UCSD-AML1 (cell line): ENCODE results near the gene HAUS1.
"Not testable (repeated sequence)": the region's sequence is repeated elsewhere in the genome, so short reads cannot be mapped to it uniquely, and the experiment has no call there.

Experiments used
- DNase-seq: peaks from one replicate; lab custom pipeline; 2025; ENCODE audit not compliant: unreplicated experiment; lab: John Stamatoyannopoulos, UW

The HAUS1 gene

DNA sequence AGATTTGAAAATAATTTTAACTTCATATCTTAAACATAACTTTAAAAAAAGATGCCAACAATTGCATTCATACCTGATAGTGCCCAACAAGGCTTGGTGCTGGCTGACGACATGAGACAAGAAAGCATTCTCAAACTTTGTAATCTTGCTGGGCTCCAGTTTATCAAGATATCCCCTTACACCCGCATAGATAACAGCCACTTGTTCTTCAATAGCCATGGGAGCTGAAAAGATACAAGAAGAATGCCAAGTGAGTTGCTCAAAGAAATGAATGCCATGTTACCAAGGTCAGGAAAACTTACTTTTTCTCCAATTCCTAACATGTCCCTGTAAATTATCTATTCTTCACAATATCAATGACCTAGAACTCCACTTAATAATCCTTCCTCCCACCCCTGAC lies 19.8 kb upstream of the HAUS1 start:
- no peak for DNase-seq

GRCh38 chr18:46088501-46088900 lies 15.7 kb upstream of the HAUS1 start:
- DNase-seq, result not testable (repeated sequence)

DNA sequence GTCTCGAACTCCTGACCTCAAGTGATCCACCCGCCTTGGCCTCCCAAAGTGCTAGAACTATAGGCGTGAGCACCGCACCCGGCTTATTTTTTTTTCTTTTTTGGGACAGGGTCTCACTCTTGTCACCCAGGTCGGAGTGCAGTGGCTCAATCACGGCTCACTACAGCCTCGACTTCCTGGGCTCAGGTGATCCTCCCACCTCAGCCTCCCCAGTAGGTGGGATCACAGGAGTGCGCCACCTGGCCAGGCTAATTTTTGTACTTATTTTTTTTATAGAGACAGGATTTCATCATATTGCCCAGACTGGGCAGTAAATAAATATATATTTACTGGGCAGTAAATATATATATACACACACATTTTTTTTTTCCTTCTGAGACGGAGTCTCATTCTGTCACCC lies 8.7 kb upstream of the HAUS1 start:
- DNase-seq, result no peak

GRCh38 chr18:46096651-46097300 lies 7.4 kb upstream of the HAUS1 start:
- DNase-seq, result no peak

DNA sequence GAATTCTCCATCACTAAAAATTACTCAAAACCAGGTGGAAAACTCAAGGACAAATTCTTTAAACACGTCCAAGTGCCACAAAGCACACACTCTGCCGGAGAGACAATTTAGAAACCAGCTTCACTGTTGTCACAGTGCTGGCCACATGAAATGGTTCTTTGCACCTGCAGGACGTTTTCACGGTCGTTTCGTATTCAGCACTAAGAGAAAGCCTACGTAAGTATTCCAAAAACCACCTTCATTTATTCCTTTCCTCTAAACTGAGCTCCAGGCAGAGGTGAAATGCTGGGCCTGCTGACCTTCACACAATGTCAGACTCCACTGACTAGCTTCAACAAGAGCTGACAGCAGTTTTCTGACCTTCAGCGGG lies 6.8 kb upstream of the HAUS1 start:
- no peak for DNase-seq

DNA sequence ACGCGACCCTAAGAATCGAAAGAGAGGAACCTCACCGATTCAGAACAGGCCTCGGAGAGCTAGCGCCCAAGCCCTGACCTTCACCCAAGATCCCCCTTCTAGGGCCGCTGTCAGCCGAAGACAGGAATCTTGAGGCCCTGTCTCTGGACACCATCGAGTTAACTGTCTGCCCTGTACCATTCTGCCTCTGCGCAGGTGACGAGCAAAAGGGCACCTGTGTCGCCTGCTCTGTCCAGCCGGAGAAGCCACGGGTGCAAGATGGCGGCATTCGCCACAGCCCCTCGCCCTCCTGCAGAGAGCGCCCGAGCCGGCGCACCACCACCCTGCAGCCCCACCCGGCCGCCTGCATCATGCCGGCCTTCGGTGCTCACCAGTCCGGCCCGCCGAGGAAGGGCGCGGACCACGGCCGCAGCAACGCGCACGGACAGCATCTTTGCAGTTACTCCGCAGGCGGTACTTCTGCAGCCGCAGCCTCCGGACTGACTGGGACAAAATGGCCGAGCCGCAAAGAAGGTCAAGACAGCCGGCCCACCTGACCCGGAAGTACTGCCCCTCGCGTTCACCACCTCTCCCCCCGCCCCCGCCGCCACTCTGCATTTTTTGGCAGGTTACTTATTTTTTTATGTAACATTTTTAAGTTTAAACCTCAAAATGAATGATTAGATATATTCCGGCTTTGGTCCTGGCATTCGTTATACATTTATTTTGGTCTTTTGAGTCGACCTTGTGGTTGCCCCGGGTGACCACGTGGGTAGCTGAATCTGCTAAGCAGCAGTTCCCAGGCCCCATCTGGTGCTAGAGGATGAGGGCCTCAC lies 6.2 kb upstream of the HAUS1 start, which contains the start of gene ATP5F1A:
Gene ATP5F1A (minus strand): TSS at position 496 of the 815 bp plus-strand sequence. CDS start 65 bp downstream, at position 431.
- DNase-seq, result peak; percentile 79

GRCh38 chr18:46098616-46098933 lies 5.6 kb upstream of the HAUS1 start:
- no peak for DNase-seq

GRCh38 chr18:46099463-46099862 lies 4.7 kb upstream of the HAUS1 start:
- no peak for DNase-seq

DNA sequence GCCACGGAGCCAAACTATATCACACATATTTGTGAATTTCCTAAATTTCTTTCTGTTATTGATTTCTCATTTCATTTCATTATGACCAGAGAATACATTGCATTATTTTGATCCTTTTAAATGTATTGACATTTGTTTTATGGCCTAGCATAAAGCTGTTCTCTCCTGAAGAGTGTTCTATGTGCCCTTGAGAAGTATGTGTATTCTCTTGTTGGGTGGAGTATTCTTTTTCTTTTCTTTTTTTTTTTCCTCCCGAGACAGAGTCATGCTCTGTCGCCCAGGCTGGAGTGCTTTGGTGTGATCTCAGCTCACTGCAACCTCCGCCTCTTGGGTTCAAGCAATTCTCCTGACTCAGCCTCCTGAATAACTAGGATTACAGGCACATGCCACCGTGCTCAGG lies 5.2 kb downstream of the HAUS1 start:
- DNase-seq, result no peak

- DNase-seq, result no peak
Measured at GRCh38 chr18:46110406-46110805, 6.2 kb downstream of the HAUS1 start.

DNA sequence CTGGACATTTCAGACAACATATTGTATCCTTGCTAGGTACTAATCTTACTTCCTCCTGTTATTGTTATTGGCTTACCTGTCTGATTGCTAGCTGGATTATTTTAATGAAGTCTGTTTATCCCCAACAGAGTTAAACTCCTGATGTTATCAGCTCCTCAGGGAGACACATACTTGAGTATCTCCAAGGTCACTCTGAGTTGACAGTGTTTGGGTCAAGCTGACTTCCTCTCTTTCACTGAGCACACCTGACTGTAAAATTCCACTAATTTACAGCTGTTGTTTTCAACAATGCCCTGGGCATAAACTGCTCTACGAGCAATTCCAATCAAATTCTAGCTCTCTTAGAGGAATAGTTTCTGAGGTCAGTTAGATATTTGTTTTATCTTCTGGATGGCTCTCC lies 9.6 kb downstream of the HAUS1 start:
- DNase-seq, result no peak

GRCh38 chr18:46126625-46127024 lies 22.4 kb downstream of the HAUS1 start:
- DNase-seq, result not testable (repeated sequence)

DNA sequence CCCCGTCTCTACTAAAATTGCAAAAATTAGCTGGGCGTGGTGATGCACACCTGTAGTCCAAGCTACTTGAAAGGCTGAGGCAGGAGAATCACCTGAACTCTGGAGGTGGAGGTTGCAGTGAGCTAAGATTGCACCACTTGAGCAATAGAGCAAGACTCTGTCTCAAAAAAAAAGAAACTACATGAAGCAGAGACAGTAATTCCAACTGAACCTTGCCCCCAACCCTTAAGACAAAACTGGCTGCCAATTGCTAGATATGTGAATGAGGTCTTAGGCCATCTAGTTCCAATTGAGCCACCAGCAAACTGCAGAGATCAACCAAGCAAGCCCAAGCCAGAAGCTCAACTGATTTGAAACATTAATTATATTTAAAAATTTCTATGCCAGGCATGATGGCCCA lies 25.9 kb downstream of the HAUS1 start:
- DNase-seq, result no peak

GRCh38 chr18:46130549-46130948 lies 26.4 kb downstream of the HAUS1 start:
- DNase-seq, result not testable (repeated sequence)

DNA sequence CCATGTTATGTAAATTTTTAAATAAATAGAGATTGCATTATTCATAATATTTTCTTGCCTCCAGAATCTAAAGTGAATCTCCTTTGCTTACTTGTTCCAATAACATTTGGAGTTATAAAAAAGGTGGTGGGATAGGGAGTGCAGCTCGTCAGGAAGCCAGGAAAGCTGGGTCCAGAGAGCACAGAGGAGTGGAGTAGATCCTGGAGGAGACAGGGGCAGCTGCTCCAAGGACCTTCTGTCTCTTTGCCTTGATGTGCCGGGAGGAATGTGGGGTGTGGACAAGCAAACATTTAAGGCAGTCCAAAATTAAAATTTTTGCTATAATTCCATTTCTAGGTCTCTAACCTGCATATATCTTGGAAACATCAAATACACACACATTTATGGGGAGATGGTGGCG lies 29.3 kb downstream of the HAUS1 start:
- DNase-seq, result no peak

DNA sequence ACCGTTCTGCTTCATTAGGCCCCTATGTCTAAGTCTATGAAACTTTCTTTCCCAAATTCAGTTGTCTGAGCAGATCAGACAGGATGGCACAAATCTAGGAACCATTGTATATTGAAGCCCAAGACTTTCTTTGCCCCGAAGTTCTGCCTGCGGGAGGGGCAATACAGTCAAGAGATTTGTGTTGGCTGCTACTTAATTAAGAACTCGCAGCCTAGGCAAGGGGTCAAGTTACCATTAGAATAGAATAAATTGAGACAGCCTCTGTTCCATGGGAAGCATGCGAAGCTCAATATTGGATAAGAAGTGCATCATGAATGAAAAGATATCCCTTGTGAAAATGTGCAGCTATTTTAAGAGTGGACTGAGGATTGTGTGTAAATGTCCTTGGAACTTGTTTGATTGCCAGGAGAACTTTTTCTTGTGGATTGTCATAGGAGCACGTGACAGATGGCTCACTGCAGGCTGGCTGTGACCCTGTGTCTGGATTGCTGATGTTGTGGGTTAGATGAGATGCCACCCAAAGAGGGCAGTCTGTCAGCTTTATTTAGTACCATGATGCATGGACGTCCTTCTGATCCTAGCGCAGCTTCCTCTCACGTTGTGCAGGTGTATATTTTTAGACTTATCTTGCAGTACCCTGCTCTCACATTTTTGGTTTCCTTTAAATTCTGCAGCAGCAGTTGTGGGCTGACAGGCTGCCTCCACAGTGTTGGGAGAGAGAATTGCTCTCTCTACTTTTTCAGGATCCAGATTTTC lies 30.9 kb downstream of the HAUS1 start:
- no peak for DNase-seq

DNA sequence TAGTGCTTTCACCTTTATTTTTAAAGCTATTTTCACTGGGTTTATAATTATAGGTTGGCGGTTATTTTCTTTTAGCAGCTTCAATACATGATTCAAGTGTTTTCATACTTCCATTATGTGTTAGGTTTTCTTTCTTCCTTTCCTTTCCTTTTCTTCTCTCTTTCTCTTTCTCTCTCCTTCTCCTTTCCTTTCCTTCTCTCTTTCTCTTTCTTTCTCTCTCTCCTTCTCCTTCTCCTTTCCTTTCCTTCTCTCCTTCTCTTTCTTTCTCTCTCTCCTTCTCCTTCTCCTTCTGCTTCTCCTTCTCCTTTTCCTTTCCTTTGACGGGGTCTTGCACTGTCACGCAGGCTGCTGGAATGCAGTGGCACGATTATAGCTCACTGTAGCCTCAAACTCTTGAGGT lies 36.0 kb downstream of the HAUS1 start:
- DNase-seq, result no peak

DNA sequence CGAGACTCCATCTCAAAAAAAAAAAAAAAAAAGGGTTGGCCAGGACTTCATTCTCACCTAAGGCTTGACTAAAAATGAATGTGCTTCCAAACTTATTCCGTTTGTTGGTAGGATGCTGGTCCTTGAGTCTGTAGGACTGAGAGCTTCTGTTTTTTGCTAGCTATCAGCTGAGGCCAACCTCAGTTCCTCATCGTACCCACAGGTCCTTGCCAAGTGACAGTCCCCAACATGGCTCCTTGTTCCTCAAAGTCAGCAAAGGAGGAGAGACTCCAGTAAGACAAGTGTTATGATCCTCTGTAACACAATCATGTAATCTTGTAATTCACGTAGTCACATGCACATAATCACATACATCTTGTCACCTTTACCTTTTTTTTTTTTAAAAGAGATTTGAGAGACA lies 37.0 kb downstream of the HAUS1 start:
- no peak for DNase-seq

- DNase-seq, result peak; percentile 18
Measured at GRCh38 chr18:46148810-46149209, 44.6 kb downstream of the HAUS1 start.

DNA sequence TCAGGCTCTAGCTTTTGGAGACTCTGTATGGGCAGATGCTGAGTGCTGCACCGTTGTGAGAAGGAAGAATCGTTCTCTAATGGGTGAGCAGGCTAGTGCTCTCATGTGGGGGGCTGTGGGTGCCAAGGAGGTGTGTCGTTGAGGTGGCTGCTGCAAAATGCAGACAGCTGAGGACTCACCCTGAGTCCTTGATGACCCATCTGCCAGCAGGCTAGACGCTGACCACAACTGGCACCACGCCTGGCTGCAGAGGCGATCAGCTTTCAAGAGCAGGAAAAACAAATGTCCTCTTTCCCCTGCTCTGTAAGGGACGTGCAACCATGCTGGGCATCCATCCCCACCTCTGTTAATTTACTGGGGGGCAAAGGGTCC lies 48.2 kb downstream of the HAUS1 start:
- DNase-seq, result no peak

DNA sequence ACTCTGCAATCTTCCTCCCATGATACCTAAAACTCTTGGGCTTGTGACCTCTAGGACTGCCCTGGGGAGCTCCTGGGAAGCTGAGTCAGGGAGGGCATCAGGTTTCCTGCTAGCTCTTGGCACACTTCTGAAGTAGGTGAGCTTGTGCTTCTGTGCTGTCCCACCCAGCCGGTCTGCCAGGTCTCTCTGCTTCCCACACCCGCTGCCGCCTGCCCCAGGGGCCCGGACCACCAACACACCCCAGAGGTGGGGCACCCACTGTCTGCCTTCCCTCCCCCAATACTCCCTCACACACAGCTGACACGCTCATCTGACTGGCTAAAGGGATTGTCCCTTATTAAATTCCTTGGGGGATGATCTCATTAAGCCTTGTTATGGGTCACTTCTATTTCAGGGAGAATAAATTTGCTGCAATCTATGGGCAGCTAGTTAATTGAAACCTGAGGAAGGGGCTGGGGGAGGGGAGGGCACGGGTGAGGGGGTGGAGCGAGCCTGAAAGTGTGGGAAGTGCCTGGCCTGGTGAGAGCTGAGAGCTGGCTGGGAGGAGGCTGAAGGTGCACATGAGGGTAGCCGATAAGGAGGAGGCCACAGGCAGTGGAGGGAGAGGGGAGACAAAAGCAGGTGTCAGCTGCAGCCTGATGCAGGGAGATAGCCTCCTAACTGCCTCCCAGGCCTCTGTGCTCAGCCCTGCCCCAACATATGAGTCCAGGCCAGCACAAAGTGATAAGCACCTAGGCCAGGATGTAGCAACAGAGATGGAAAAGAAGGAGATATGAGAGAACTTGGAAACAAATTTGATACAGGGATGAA lies 48.8 kb downstream of the HAUS1 start:
- no peak for DNase-seq
